ENCODE results near the gene BCL2L13. TPM values are rescaled to one million over a fixed set of nuclear protein-coding genes. Genes with fewer than 3 reads are reported as not detected.

BCL2L13 gene
- total RNA-seq, 1 experiment from 2014 or later: 44.0 TPM

DNA sequence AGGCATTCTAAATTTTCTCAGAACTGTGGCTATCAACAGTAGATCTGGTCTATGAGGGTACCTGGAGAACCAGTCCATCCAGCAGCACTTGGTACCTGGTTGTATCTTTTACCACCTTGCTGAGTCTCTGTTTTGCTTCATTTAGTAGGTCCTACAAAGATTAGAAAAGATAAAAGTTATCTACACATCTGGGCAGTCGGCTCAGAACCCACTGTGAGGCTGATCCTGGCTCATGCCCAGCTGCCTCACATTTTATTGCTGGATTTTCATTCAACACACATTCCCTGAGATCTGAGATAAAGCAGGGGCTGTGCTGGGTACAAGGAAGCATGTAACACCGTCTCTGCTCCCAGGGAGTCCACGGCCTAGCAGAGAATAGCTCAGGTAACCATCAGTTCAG lies 37.5 kb upstream of the BCL2L13 start:
- DNase-seq (ENCODE audit: low read depth, low spot score) (no peak), ATAC-seq (peak; percentile 38; the same call in 1 of the 2 replicates)
- no peak overlapping the region for H3K4me3 ChIP-seq (ENCODE audit: low read depth in 2 of 2, low read length in 2 of 2)
- no peaks in the 10 kb centered on the region; the same call in 1 of the 2 replicates for H3K4me1 ChIP-seq (ENCODE audit: control insufficient read depth, insufficient read depth, low read length)
- H3K9me3 ChIP-seq (ENCODE audit: control insufficient read depth, insufficient read depth, low read depth, low read length): no peaks in the 10 kb centered on the region
- no TSS peak for BruUV-seq (replicated peaks)
- H3K27ac ChIP-seq (ENCODE audit: low read length): 0 out of 2 replicates have a peak overlapping the region, but pooled peaks have one; percentile 4
- no peaks in the 10 kb centered on the region for H3K27me3 ChIP-seq (ENCODE audit: control insufficient read depth, insufficient read depth, low read length)
- ChIA-PET CTCF (interaction anchor here (1.4 kb wide), 1 partner anchor 43 kb away, joined by 3 read pairs; no protein-coding TSS in a partner anchor), POLR2A (no interaction called here)
- in situ Hi-C loops (cut with HindIII; ENCODE audit: low pct_unique_long_range_greater_than_20kb, low sequenced_read_pairs): no loop called here
- H3K36me3 ChIP-seq (ENCODE audit: control insufficient read depth, insufficient read depth, low read length): peaks cover 16% of the 10 kb centered on the region
- intact Hi-C loops (cut with micrococcal nuclease; ENCODE audit: unreplicated experiment): no loop called here
- no peak for TF ChIP-seq CTCF (IDR thresholded peaks at IDR 0.05)
- TF ChIP-seq POLR2AphosphoS5 (IDR thresholded peaks at IDR 0.05; ENCODE audit: low read depth, low read length): no peak
- TF ChIP-seq SIN3A (IDR thresholded peaks at IDR 0.05; ENCODE audit: borderline replicate concordance, insufficient read depth, low read depth, low read length): no peak
- TF ChIP-seq, protein P1, sequence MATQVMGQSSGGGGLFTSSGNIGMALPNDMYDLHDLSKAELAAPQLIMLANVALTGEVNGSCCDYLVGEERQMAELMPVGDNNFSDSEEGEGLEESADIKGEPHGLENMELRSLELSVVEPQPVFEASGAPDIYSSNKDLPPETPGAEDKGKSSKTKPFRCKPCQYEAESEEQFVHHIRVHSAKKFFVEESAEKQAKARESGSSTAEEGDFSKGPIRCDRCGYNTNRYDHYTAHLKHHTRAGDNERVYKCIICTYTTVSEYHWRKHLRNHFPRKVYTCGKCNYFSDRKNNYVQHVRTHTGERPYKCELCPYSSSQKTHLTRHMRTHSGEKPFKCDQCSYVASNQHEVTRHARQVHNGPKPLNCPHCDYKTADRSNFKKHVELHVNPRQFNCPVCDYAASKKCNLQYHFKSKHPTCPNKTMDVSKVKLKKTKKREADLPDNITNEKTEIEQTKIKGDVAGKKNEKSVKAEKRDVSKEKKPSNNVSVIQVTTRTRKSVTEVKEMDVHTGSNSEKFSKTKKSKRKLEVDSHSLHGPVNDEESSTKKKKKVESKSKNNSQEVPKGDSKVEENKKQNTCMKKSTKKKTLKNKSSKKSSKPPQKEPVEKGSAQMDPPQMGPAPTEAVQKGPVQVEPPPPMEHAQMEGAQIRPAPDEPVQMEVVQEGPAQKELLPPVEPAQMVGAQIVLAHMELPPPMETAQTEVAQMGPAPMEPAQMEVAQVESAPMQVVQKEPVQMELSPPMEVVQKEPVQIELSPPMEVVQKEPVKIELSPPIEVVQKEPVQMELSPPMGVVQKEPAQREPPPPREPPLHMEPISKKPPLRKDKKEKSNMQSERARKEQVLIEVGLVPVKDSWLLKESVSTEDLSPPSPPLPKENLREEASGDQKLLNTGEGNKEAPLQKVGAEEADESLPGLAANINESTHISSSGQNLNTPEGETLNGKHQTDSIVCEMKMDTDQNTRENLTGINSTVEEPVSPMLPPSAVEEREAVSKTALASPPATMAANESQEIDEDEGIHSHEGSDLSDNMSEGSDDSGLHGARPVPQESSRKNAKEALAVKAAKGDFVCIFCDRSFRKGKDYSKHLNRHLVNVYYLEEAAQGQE (IDR thresholded peaks at IDR 0.05; ENCODE audit: insufficient read depth in 1 of 2, low read depth in 2 of 2, low read length in 1 of 2): no peak
- TF ChIP-seq TCF7L2 (IDR thresholded peaks at IDR 0.05; ENCODE audit: low read depth, low read length): no peak

DNA sequence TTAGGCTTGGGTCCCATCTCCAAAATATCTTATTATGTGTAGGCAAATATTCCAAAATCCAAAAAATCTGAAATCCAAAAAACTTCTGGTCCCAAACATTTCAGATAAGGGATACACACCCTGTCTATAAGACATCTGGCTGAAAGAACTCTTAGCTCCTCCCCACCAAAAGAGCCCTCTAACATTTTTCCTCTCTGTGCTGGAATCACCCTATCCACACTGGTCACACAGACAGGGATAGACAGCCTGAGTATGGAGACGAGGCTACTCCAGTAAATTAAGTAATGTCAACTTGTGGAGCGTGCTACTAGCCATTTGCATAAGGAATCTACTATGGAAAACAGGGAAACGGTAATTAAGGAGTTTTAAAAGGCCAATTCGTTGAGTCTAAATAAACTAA lies 34.9 kb upstream of the BCL2L13 start:
- POLR2A ChIA-PET: no interaction called here
- in situ Hi-C loops (cut with HindIII; ENCODE audit: low pct_unique_long_range_greater_than_20kb, low sequenced_read_pairs): no loop called here
- Histone ChIP-seq H3K9me3 (ENCODE audit: control insufficient read depth, insufficient read depth, low read depth, low read length) (no peaks in the 10 kb centered on the region), H3K27ac (ENCODE audit: low read length) (no peak overlapping the region), H3K4me3 (ENCODE audit: low read depth in 2 of 2, low read length in 2 of 2) (no peak overlapping the region), H3K36me3 (ENCODE audit: control insufficient read depth, insufficient read depth, low read length) (peaks cover 20% of the 10 kb centered on the region), H3K27me3 (ENCODE audit: control insufficient read depth, insufficient read depth, low read length) (no peaks in the 10 kb centered on the region), H3K4me1 (ENCODE audit: control insufficient read depth, insufficient read depth, low read length) (no peaks in the 10 kb centered on the region; the same call in 1 of the 2 replicates)
- DNase-seq (ENCODE audit: low read depth, low spot score) (no peak), ATAC-seq (no peak)
- intact Hi-C loops (cut with micrococcal nuclease; ENCODE audit: unreplicated experiment): no loop called here
- no TSS peak for BruUV-seq (replicated peaks)
- TF ChIP-seq POLR2AphosphoS5 (IDR thresholded peaks at IDR 0.05; ENCODE audit: low read depth, low read length) (no peak), CTCF (IDR thresholded peaks at IDR 0.05) (no peak), SIN3A (IDR thresholded peaks at IDR 0.05; ENCODE audit: borderline replicate concordance, insufficient read depth, low read depth, low read length) (no peak), TCF7L2 (IDR thresholded peaks at IDR 0.05; ENCODE audit: low read depth, low read length) (no peak)
- TF ChIP-seq, protein P1 (IDR thresholded peaks at IDR 0.05; ENCODE audit: insufficient read depth in 1 of 2, low read depth in 2 of 2, low read length in 1 of 2): no peak
- CTCF ChIA-PET: no interaction called here
